Measurements from ENCODE around the gene SMURF1. TPM values are rescaled to one million over a fixed set of nuclear protein-coding genes. Genes with fewer than 3 reads are reported as not detected.
A peak's percentile ranks its signal among the peaks of the same experiment; 100 is the strongest.

Gene SMURF1
- total RNA-seq, 4 donors from 2014 or later, result 28.2 to 35.4 (median 31.1) TPM

- H3K27ac ChIP-seq, result peak overlapping the region in 3 of 4 donors; percentile 43 to 99 (median 46)
- TF ChIP-seq POLR2A (IDR thresholded peaks at IDR 0.05) (no peak), CTCF (IDR thresholded peaks at IDR 0.05) (no peak), EP300 (IDR thresholded peaks at IDR 0.05) (no peak)
- peaks cover 0 to 95% (median 40%) of the 10 kb centered on the region in 4 donors for H3K4me1 ChIP-seq
- 36 to 46% methylated on average over 10 of the region's 10 CpGs for WGBS, 2 donors
- H3K9me3 ChIP-seq, result no peaks in the 10 kb centered on the region
- no peak overlapping the region for H3K4me3 ChIP-seq
- no peak for DNase-seq (ENCODE audit: low spot score in 2 of 2)
- no peaks in the 10 kb centered on the region for H3K27me3 ChIP-seq
- no peaks in the 10 kb centered on the region for H3K36me3 ChIP-seq
Measured at GRCh38 chr7:99137411-99138180, 6.3 kb downstream of the SMURF1 start.

- WGBS, 2 donors, result 95 to 96% methylated on average over 4 of the region's 4 CpGs
- Histone ChIP-seq H3K9me3 (no peaks in the 10 kb centered on the region), H3K36me3 (no peaks in the 10 kb centered on the region), H3K27me3 (no peaks in the 10 kb centered on the region), H3K4me1 (peaks cover 0 to 95% (median 34%) of the 10 kb centered on the region in 4 donors), H3K27ac (peak overlapping the region in 1 of 4 donors; percentile 29), H3K4me3 (no peak overlapping the region)
- no peak for DNase-seq (ENCODE audit: low spot score in 2 of 2)
- TF ChIP-seq CTCF (IDR thresholded peaks at IDR 0.05) (no peak), POLR2A (IDR thresholded peaks at IDR 0.05) (no peak), EP300 (IDR thresholded peaks at IDR 0.05) (no peak)
Measured at GRCh38 chr7:99135938-99136337, 8.0 kb downstream of the SMURF1 start.

DNA sequence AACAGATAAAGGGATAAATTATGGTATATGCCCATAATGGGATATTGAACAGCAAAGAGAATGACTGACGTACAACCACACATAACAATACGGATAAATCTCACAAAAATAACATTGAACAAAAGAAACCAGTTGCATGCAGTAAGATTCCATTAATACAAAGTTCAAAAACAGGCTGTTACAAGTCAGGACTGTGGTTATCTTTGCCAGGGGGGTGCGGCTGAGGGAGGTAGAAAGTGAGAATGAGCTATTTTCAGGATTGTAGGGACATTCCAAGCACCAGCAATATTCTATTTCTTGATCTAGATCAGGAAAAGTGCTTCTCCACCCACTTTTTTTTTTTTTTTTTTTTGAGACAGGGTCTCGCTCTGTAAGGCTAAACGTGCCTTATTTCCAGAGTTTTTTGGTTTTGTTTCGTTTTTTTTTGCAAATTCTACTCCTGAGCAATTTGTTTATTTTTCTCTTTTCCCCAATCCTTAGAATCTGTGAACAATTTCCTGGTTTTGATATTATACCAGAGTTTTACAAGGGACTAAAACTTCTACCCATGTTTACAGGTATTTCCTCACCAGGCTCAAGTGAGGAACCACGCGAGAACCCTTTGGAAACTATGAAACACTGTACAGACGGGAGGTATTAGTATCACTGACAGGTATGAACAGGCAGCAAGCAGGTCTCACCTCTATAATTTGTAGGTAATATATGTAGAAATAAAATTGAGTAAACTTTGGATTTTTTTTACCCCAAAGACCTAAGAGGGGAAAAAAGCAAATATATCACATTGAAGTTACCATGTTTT lies 9.9 kb downstream of the SMURF1 start:
- 52 to 62% methylated on average over 9 of the region's 9 CpGs for WGBS, 2 donors
- no peak overlapping the region for H3K4me3 ChIP-seq
- TF ChIP-seq EP300 (IDR thresholded peaks at IDR 0.05) (no peak), CTCF (IDR thresholded peaks at IDR 0.05) (no peak), POLR2A (IDR thresholded peaks at IDR 0.05) (no peak)
- no peaks in the 10 kb centered on the region for H3K9me3 ChIP-seq
- DNase-seq (ENCODE audit: low spot score in 2 of 2), result no peak
- H3K36me3 ChIP-seq, result no peaks in the 10 kb centered on the region
- no peaks in the 10 kb centered on the region for H3K27me3 ChIP-seq
- peak overlapping the region in 1 of 4 donors; percentile 20 for H3K27ac ChIP-seq
- H3K4me1 ChIP-seq, result peaks cover 0 to 94% (median 27%) of the 10 kb centered on the region in 4 donors

DNA sequence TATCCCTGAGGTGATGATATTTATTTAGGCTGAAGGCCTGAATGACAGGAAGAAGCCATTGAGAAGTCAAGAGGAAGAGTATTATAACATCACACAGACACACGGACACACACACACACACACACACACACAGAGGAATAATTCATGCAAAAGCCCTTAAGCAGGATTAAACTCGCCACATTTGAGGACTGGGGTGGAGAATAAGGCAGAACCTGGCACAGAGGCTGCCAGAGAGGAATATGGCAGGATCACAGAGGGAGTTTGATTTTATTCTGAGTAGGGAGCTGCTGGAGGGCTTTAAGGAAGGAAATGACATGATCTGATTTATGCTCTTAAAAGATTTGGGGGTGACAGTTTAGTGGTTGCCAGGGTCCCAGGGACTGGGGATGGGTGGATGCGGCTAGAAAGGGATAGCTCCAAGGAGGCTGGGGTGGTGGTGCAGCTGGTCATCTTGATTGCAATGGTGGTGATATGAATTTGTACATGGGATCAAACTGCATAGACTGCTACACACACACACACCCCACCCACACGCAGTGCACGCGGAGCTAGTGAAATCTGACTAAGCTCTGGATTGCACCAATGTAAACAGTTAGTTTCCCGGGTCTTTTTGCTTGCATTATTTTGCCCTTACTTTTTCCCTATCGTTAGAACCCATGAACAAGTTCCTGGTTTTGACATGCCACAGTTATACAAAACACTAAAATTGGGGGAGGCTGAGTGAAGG lies 11.2 kb downstream of the SMURF1 start:
- no peak for DNase-seq (ENCODE audit: low spot score in 2 of 2)
- Histone ChIP-seq H3K4me3 (no peak overlapping the region), H3K4me1 (peaks cover 0 to 94% (median 31%) of the 10 kb centered on the region in 4 donors), H3K36me3 (no peaks in the 10 kb centered on the region), H3K27me3 (no peaks in the 10 kb centered on the region), H3K27ac (peak overlapping the region in 1 of 4 donors; percentile 18), H3K9me3 (no peaks in the 10 kb centered on the region)
- TF ChIP-seq CTCF (IDR thresholded peaks at IDR 0.05) (no peak), EP300 (IDR thresholded peaks at IDR 0.05) (no peak)
- 67 to 78% methylated on average over 8 of the region's 8 CpGs for WGBS, 2 donors
